ENCODE measurements around the gene COCH.

DNA sequence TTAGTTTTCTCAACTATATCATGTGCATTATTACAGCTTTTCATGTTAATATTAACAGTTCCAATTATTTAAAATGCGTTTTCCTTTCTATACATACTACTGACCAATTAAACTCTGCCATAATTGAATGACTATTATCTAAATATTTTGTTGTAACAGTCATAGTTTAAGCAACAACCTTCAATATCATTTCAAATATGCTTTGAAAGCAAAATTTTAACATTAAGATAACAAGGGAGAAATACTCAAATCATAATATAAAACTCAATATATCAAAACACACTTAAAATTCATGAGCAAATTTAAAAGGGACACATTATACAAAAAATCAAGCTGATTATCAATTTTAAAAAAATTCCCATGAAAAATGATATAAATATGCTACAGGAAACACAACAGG, 40.5 kb downstream of the COCH start:
- TF ChIP-seq, protein P1, sequence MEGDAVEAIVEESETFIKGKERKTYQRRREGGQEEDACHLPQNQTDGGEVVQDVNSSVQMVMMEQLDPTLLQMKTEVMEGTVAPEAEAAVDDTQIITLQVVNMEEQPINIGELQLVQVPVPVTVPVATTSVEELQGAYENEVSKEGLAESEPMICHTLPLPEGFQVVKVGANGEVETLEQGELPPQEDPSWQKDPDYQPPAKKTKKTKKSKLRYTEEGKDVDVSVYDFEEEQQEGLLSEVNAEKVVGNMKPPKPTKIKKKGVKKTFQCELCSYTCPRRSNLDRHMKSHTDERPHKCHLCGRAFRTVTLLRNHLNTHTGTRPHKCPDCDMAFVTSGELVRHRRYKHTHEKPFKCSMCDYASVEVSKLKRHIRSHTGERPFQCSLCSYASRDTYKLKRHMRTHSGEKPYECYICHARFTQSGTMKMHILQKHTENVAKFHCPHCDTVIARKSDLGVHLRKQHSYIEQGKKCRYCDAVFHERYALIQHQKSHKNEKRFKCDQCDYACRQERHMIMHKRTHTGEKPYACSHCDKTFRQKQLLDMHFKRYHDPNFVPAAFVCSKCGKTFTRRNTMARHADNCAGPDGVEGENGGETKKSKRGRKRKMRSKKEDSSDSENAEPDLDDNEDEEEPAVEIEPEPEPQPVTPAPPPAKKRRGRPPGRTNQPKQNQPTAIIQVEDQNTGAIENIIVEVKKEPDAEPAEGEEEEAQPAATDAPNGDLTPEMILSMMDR (tag by site-specific recombination; IDR thresholded peaks at IDR 0.05): no peak
- TF ChIP-seq, protein P2, sequence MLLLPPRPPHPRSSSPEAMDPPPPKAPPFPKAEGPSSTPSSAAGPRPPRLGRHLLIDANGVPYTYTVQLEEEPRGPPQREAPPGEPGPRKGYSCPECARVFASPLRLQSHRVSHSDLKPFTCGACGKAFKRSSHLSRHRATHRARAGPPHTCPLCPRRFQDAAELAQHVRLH (tag by site-specific recombination; IDR thresholded peaks at IDR 0.05): no peak
- TF ChIP-seq ZNF510 (tag by site-specific recombination; IDR thresholded peaks at IDR 0.05; ENCODE audit: insufficient replicate concordance) (no peak), KLF1 (tag by site-specific recombination; IDR thresholded peaks at IDR 0.05) (no peak), ZNF335 (tag by site-specific recombination; conservative IDR thresholded peaks at IDR 0.05) (no peak), ZNF670 (tag by site-specific recombination; IDR thresholded peaks at IDR 0.05; ENCODE audit: low read depth) (no peak), ZNF621 (tag by site-specific recombination; IDR thresholded peaks at IDR 0.05) (no peak), ZNF423 (tag by site-specific recombination; IDR thresholded peaks at IDR 0.05) (no peak), REST (tag by site-specific recombination; IDR thresholded peaks at IDR 0.05) (no peak)
